Measurements from ENCODE around the gene NDUFA8.
A peak's percentile ranks its signal among the peaks of the same experiment; 100 is the strongest.

The NDUFA8 gene

DNA sequence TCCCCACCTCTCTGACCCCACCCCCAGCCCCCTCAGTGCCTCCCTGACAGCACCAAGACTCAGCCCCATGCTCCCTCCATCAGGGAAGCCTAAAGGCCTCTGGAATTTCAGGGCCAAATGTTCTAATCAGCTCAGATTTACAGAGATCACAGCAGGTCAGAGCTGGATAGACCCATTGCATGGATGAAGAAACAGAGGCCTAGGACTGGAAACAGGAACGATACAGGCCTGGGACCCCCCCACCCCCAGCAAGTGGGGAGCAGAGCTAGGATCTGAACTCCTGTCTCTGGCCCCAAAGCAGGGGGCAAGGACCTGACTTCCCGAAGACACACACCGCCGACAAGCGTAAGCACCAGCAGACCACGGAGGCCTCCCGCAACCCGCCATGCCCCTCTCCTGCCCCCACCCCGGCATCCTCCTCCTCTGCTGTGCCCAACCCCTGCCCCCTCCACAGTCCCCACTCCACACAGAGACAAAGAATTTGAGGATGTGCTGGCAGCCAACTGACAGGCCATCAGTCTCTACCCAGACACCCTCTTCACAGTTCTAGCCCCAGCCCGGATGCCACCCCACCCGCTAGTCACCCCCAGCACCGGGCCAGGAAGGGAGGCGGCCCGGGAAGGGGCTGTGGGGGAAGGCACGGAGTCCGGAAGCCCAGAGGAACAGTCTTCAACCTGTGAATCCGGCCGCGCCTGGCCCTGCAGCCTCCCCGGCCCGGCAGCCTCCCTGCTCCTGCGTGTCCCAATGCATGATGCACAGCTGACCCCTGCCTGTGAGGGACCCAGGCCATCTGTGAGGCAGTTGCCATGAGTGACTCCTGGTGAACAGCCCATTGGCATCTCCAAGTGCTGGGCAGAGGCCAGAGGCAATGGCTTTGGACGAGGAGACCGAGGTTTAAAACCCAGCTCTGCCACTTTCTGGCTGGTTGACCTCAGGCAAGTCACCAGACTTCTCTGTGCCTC, 31.3 kb downstream of the NDUFA8 start:
- H3K9ac ChIP-seq (ENCODE audit: low read length): no peak overlapping the region
- no peaks in the 10 kb centered on the region for H3K9me3 ChIP-seq (ENCODE audit: low read length)

DNA sequence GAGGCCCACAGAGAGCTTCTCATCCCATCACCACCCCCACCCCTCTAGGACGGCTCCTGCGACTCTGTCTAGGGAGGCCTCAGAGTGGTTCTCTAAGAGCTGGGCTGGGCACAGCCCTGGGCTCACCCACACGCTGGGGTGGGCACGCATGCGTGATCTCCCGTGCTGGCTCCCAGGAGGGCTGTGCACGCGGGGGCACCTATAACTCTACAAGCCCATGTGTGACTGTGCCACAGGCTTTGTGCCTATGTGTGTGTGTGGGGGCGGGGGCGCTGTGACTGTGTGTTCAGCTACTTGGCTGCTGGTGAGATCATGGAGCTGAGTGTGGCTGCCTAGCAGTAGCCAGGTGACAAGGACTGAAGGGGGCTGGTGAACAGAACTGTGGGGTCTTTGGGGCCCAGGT, 32.2 kb downstream of the NDUFA8 start:
- H3K27ac ChIP-seq (ENCODE audit: low read depth, low read length, poor library complexity, severe bottlenecking): no peak overlapping the region
- no peaks in the 10 kb centered on the region for H3K79me2 ChIP-seq (ENCODE audit: insufficient read depth, low read length)
- H2AFZ ChIP-seq (ENCODE audit: low read length): no peak overlapping the region
- TF ChIP-seq, protein P1, sequence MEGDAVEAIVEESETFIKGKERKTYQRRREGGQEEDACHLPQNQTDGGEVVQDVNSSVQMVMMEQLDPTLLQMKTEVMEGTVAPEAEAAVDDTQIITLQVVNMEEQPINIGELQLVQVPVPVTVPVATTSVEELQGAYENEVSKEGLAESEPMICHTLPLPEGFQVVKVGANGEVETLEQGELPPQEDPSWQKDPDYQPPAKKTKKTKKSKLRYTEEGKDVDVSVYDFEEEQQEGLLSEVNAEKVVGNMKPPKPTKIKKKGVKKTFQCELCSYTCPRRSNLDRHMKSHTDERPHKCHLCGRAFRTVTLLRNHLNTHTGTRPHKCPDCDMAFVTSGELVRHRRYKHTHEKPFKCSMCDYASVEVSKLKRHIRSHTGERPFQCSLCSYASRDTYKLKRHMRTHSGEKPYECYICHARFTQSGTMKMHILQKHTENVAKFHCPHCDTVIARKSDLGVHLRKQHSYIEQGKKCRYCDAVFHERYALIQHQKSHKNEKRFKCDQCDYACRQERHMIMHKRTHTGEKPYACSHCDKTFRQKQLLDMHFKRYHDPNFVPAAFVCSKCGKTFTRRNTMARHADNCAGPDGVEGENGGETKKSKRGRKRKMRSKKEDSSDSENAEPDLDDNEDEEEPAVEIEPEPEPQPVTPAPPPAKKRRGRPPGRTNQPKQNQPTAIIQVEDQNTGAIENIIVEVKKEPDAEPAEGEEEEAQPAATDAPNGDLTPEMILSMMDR (IDR thresholded peaks at IDR 0.05; ENCODE audit: low read length): no peak
- no peak for TF ChIP-seq EZH2 (IDR thresholded peaks at IDR 0.05; ENCODE audit: borderline replicate concordance, low read length)
- no peaks in the 10 kb centered on the region for H3F3A ChIP-seq (ENCODE audit: insufficient read depth, low read length)
- H3K36me3 ChIP-seq (ENCODE audit: insufficient read depth, low read length): no peaks in the 10 kb centered on the region
- H3K9me3 ChIP-seq (ENCODE audit: low read length): no peaks in the 10 kb centered on the region
- peaks cover 11% of the 10 kb centered on the region for H3K4me1 ChIP-seq (ENCODE audit: insufficient read depth, low read length, severe bottlenecking)
- no peak overlapping the region for H3K9ac ChIP-seq (ENCODE audit: low read length)
- no peak overlapping the region for H3K4me3 ChIP-seq (ENCODE audit: low read depth, low read length, poor library complexity, severe bottlenecking)
- H3K9me2 ChIP-seq (ENCODE audit: low read depth, low read length): no peaks in the 10 kb centered on the region
- H4K20me1 ChIP-seq (ENCODE audit: insufficient read depth, low read length): no peaks in the 10 kb centered on the region
- H3K27me3 ChIP-seq (ENCODE audit: insufficient read depth, low read length): peaks cover 21% of the 10 kb centered on the region; the same call in 1 of the 2 replicates
- H3K4me2 ChIP-seq (ENCODE audit: low read length): no peak overlapping the region

More for the DNA sequence above, 31.3 kb downstream of the NDUFA8 start:
- H3K36me3 ChIP-seq (ENCODE audit: insufficient read depth, low read length): no peaks in the 10 kb centered on the region
- H3F3A ChIP-seq (ENCODE audit: insufficient read depth, low read length): no peaks in the 10 kb centered on the region
- H3K27ac ChIP-seq (ENCODE audit: low read depth, low read length, poor library complexity, severe bottlenecking): no peak overlapping the region
- no peak for TF ChIP-seq EZH2 (IDR thresholded peaks at IDR 0.05; ENCODE audit: borderline replicate concordance, low read length)
- TF ChIP-seq, protein P1 (IDR thresholded peaks at IDR 0.05; ENCODE audit: low read length): no peak
- no peaks in the 10 kb centered on the region for H4K20me1 ChIP-seq (ENCODE audit: insufficient read depth, low read length)
- peaks cover 21% of the 10 kb centered on the region; the same call in 1 of the 2 replicates for H3K27me3 ChIP-seq (ENCODE audit: insufficient read depth, low read length)
- H3K4me1 ChIP-seq (ENCODE audit: insufficient read depth, low read length, severe bottlenecking): peaks cover 11% of the 10 kb centered on the region
- no peaks in the 10 kb centered on the region for H3K79me2 ChIP-seq (ENCODE audit: insufficient read depth, low read length)
- no peaks in the 10 kb centered on the region for H3K9me2 ChIP-seq (ENCODE audit: low read depth, low read length)
- H3K4me2 ChIP-seq (ENCODE audit: low read length): no peak overlapping the region
- no peak overlapping the region for H2AFZ ChIP-seq (ENCODE audit: low read length)
- H3K4me3 ChIP-seq (ENCODE audit: low read depth, low read length, poor library complexity, severe bottlenecking): no peak overlapping the region

DNA sequence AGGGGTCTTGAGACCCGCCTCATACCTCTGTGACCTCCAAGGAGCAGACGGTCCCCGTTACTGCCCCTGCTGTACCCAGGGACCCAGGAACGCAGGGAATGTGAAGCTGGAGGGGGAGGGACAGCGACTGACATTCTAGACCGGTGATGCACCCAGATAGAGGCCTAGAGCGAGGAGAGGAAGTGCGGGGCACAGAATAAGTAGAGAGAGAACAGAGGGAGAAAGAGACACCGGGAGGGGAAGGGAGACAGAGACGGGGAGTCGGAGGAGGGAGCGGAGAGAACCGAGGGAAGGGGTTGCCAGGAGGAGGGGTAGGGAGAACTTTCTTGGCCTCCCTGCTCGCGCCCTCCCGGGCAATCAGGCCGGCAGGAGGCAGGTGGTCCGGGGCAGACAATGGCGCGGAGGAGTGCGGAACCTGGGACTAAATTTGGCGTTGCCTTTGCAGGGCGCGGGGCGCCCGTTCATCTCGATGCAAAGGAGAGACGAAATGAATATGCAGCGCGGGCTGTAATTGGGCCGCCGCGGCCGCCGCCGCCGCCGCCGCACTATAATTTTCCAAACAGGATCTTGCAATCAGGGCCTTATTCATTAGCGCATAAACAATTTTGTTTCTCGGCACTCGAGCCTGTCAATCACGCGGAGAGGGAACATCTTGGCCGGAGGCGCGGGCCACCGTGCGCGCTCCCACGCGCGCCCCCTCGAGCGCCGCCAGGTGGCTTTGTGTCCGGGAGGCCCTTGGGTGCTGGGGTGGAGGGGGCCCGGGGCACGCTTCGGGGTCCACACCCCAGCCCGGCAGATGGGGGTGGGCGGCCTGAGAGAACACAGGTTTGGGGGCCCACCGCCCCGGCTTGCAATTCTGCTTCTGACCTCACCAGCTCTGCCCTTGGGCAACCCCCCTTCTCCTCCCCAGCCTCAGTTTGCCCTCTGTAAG, 33.0 kb downstream of the NDUFA8 start:
- H3K27me3 ChIP-seq (ENCODE audit: insufficient read depth, low read length): peaks cover 21% of the 10 kb centered on the region; the same call in 1 of the 2 replicates
- peak overlapping the region; percentile 44 for H3K4me3 ChIP-seq (ENCODE audit: low read depth, low read length, poor library complexity, severe bottlenecking)
- H3K27ac ChIP-seq (ENCODE audit: low read depth, low read length, poor library complexity, severe bottlenecking): no peak overlapping the region
- no peaks in the 10 kb centered on the region for H3K9me2 ChIP-seq (ENCODE audit: low read depth, low read length)
- no peaks in the 10 kb centered on the region for H3K9me3 ChIP-seq (ENCODE audit: low read length)
- no peak overlapping the region; the same call in 1 of the 2 replicates for H3K9ac ChIP-seq (ENCODE audit: low read length)
- no peaks in the 10 kb centered on the region for H3K36me3 ChIP-seq (ENCODE audit: insufficient read depth, low read length)
- no peaks in the 10 kb centered on the region for H3F3A ChIP-seq (ENCODE audit: insufficient read depth, low read length)
- H3K4me1 ChIP-seq (ENCODE audit: insufficient read depth, low read length, severe bottlenecking): peaks cover 11% of the 10 kb centered on the region
- H3K79me2 ChIP-seq (ENCODE audit: insufficient read depth, low read length): no peaks in the 10 kb centered on the region
- H3K4me2 ChIP-seq (ENCODE audit: low read length): peak overlapping the region; percentile 64
- H2AFZ ChIP-seq (ENCODE audit: low read length): no peak overlapping the region
- no peaks in the 10 kb centered on the region for H4K20me1 ChIP-seq (ENCODE audit: insufficient read depth, low read length)
- TF ChIP-seq, protein P1 (IDR thresholded peaks at IDR 0.05; ENCODE audit: low read length): 0 out of 2 replicates have a peak, but pooled peaks have one; percentile 5
- TF ChIP-seq EZH2 (IDR thresholded peaks at IDR 0.05; ENCODE audit: borderline replicate concordance, low read length): no peak
